OCI-LY3 (cell line): ENCODE results near the gene EHD2.
"Not testable (repeated sequence)": the region's sequence is repeated elsewhere in the genome, so short reads cannot be mapped to it uniquely, and the experiment has no call there.

Source experiments
- H2AFZ ChIP-seq: fragments of 200-600, 300-600 bp; shearing (Covaris generic); 2 replicates; pipeline ENCODE4 v1.6.0; 2014; ENCODE audit warnings: antibody characterized with exemption, low read depth, low read length
- H3K27ac ChIP-seq: fragments of 200-600, 300-600 bp; sonication (generic); 2 replicates; pipeline ENCODE4 v1.5.1; 2014; ENCODE audit warnings: mild to moderate bottlenecking, low read length, moderate library complexity, mixed read lengths
- H3K27me3 ChIP-seq: fragments of 200-600, 300-600 bp; sonication (generic); 2 replicates; pipeline ENCODE4 v1.6.1; 2014; ENCODE audit warnings: low read depth, low read length, mixed read lengths
- H3K36me3 ChIP-seq: fragments of 200-600, 300-600 bp; sonication (generic); replicated peaks from 2 replicates; pipeline ENCODE3; 2014; ENCODE audit warnings: low read depth, low read length, mixed read lengths
- H3K4me1 ChIP-seq: fragments of 300-600, 200-600 bp; sonication (generic); 2 replicates; pipeline ENCODE4 v1.6.1; 2014; ENCODE audit warnings: low read length, mixed read lengths
- H3K4me2 ChIP-seq: fragments of 200-600, 300-600 bp; sonication (generic); 2 replicates; pipeline ENCODE4 v1.6.1; 2014; ENCODE audit warnings: low read length, mixed read lengths
- H3K4me3 ChIP-seq: fragments of 300-600, 200-600 bp; sonication (generic); 2 replicates; pipeline ENCODE4 v1.5.1; 2014; ENCODE audit warnings: antibody characterized with exemption, mild to moderate bottlenecking, low read length, moderate library complexity
- H3K79me2 ChIP-seq: fragments of 300-600, 200-600 bp; shearing (Covaris generic); 2 replicates; pipeline ENCODE4 v1.6.1; 2014; ENCODE audit warnings: mild to moderate bottlenecking, low read length, mixed read lengths
- H3K9ac ChIP-seq: fragments of 300-600, 200-600 bp; shearing (Covaris generic); 2 replicates; pipeline ENCODE4 v1.6.0; 2014; ENCODE audit warnings: mild to moderate bottlenecking, low read length, moderate library complexity
- H3K9me3 ChIP-seq: fragments of 200-600, 300-600 bp; shearing (Covaris generic); 2 replicates; pipeline ENCODE4 v1.6.1; 2014; ENCODE audit warnings: low read length, mixed read lengths; ENCODE audit not compliant: insufficient read depth
- H4K20me1 ChIP-seq: fragments of 200-600, 300-600 bp; sonication (generic); 2 replicates; pipeline ENCODE4 v1.6.1; 2016; ENCODE audit warnings: low read length, mixed read lengths; ENCODE audit not compliant: insufficient read depth
- EZH2phosphoT487 ChIP-seq: fragments of 200-600 bp; shearing (Covaris generic); IDR thresholded peaks from 2 replicates; pipeline ENCODE4 v1.6.1; 2018; ENCODE audit warnings: antibody characterized with exemption, mixed run types, low read depth
- TF ChIP-seq, protein P1 (sequence below): fragments of 200-600, 300-600 bp; sonication (generic); IDR thresholded peaks from 2 replicates; pipeline ENCODE4 v1.5.1; 2014; ENCODE audit warnings: antibody characterized with exemption, low read length, low read depth

The EHD2 gene

DNA sequence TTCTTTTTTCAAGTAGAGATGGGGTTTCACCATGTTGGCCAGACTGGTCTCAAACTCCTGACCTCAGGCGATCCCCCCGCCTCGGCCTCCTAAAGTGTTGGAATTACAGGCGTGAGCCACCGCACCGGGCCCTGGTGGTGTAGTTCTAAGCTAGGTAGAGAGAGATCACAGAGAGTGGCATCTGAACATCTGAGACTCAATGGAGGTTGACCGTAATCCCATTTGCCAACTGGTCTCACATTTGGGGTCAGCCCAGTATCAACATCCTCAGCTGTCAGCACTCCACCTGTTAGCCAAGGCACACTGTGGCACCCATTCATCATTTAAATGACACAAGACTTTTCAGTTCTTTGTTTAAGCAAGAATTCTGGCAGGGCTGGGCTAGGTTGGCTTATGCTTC is 73.3 kb downstream of the EHD2 start:
- no peaks in the 10 kb centered on the region for H4K20me1 ChIP-seq
- peaks cover 7% of the 10 kb centered on the region for H3K36me3 ChIP-seq
- no peak overlapping the region for H2AFZ ChIP-seq
- no peak overlapping the region for H3K4me3 ChIP-seq
- no peaks in the 10 kb centered on the region for H3K79me2 ChIP-seq
- H3K27ac ChIP-seq, result no peak overlapping the region
- no peaks in the 10 kb centered on the region for H3K9me3 ChIP-seq
- H3K9ac ChIP-seq, result no peak overlapping the region
- no peak overlapping the region for H3K4me2 ChIP-seq
- no peaks in the 10 kb centered on the region for H3K27me3 ChIP-seq
- H3K4me1 ChIP-seq, result peaks cover 3% of the 10 kb centered on the region; the same call in 1 of the 2 replicates
- no peak for TF ChIP-seq EZH2phosphoT487
- TF ChIP-seq, protein P1, sequence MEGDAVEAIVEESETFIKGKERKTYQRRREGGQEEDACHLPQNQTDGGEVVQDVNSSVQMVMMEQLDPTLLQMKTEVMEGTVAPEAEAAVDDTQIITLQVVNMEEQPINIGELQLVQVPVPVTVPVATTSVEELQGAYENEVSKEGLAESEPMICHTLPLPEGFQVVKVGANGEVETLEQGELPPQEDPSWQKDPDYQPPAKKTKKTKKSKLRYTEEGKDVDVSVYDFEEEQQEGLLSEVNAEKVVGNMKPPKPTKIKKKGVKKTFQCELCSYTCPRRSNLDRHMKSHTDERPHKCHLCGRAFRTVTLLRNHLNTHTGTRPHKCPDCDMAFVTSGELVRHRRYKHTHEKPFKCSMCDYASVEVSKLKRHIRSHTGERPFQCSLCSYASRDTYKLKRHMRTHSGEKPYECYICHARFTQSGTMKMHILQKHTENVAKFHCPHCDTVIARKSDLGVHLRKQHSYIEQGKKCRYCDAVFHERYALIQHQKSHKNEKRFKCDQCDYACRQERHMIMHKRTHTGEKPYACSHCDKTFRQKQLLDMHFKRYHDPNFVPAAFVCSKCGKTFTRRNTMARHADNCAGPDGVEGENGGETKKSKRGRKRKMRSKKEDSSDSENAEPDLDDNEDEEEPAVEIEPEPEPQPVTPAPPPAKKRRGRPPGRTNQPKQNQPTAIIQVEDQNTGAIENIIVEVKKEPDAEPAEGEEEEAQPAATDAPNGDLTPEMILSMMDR, result no peak

DNA sequence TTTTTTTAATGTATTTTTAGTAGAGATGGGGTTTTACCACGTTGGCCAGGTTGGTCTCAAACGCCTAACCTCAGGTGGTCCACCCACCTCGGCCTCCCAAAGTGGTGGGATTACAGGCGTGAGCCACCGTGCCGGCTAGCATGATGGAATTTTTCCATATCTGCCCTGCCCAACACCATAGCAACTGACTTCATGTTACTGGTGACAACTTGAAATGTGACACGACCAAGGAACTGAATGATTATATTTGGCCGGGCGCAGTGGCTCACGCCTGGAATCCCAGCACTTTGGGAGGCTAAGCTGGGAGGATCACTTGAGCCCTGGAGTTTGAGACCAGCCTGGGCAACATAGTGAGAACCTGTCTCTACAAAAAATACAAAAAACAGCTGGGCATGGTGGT is 74.1 kb downstream of the EHD2 start:
- H3K4me1 ChIP-seq, H3K4me3 ChIP-seq: not testable (repeated sequence)

DNA sequence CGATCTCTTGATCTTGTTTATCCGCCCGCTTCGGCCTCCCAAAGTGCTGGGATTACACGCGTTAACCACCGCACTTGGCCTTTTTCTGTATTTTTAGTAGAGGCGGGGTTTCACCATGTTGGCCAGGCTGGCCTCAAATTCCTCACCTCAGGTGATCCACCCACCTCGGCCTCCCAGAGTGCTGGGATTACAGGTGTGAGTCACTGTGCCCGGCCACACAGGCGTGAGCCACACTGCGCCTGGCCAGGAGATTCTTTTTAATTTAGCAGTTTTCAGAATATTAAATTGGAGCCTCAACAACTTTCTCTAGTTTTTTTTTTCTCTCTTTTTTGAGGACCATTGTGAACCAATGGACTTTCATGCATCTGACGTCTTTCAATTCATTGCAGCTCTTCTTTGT is 76.6 kb downstream of the EHD2 start:
- not testable (repeated sequence) for H3K9me3 ChIP-seq, H4K20me1 ChIP-seq, H3K4me2 ChIP-seq, H3K4me3 ChIP-seq, H3K79me2 ChIP-seq, H3K36me3 ChIP-seq, H3K4me1 ChIP-seq, H3K9ac ChIP-seq, H3K27ac ChIP-seq, H3K27me3 ChIP-seq, H2AFZ ChIP-seq

More for the DNA sequence above, 74.1 kb downstream of the EHD2 start:
- not testable (repeated sequence) for H3K9ac ChIP-seq, H3K79me2 ChIP-seq, H3K27me3 ChIP-seq, H2AFZ ChIP-seq, H3K4me2 ChIP-seq, H4K20me1 ChIP-seq, H3K9me3 ChIP-seq, H3K36me3 ChIP-seq, H3K27ac ChIP-seq

DNA sequence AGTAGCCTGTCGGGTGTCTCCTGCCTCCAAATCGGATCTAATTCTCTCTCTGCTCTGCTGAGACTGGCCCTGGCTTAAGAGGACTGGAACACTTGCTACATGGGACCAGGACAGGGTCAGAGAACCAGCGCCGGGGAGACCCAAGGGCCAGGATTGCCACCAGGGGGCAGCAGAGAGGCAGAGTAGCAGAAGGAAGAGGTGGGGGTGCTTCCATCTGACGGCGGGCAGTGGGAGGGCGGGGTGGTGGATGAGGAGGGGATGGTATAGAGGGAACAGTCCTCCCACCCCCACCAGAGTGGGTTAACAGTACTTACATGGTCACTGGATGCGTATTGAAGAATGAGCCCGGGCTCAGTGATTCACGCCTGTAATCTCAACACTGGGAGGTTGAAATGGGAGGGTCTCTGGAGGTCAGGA is 77.2 kb downstream of the EHD2 start:
- H3K27me3 ChIP-seq, result no peaks in the 10 kb centered on the region
- peak overlapping the region; percentile 32; the same call in 1 of the 2 replicates for H3K4me3 ChIP-seq
- H3K79me2 ChIP-seq, result no peaks in the 10 kb centered on the region
- H3K27ac ChIP-seq, result no peak overlapping the region
- H3K9me3 ChIP-seq, result peaks cover 8% of the 10 kb centered on the region; the same call in 1 of the 2 replicates
- peaks cover 3% of the 10 kb centered on the region; the same call in 1 of the 2 replicates for H3K4me1 ChIP-seq
- H3K36me3 ChIP-seq, result peaks cover 4% of the 10 kb centered on the region
- no peak overlapping the region for H3K9ac ChIP-seq
- peak overlapping the region; percentile 54 for H3K4me2 ChIP-seq
- TF ChIP-seq, protein P1, result peak; percentile 95
- no peak for TF ChIP-seq EZH2phosphoT487
- H2AFZ ChIP-seq, result 0 out of 2 replicates have a peak overlapping the region, but pooled peaks have one; percentile 32
- H4K20me1 ChIP-seq, result no peaks in the 10 kb centered on the region

DNA sequence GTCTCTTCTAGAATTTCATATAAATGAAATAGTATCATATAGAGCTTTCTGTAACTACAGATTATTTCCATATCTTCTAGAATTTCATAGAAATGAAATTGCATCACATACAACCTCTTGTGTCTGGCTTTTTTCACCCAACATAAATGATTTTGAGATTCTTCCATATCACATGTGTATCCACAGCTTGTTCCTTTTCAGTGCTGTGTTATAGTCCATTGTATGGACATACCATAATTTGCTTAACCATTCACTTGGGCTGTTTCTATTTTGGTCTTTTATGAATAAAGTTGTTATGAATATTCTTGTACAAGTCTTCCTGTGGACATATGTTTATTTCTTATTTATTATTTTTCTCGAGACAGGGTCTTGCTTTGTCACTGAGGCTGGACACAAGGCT is 79.4 kb downstream of the EHD2 start:
- TF ChIP-seq, protein P1, result no peak
- TF ChIP-seq EZH2phosphoT487, result no peak
- no peak overlapping the region for H2AFZ ChIP-seq
- H3K4me1 ChIP-seq, result peaks cover 3% of the 10 kb centered on the region; the same call in 1 of the 2 replicates
- H3K4me2 ChIP-seq, result no peak overlapping the region
- no peaks in the 10 kb centered on the region for H4K20me1 ChIP-seq
- H3K27ac ChIP-seq, result no peak overlapping the region
- H3K9ac ChIP-seq, result no peak overlapping the region
- H3K4me3 ChIP-seq, result no peak overlapping the region
- peaks cover 8% of the 10 kb centered on the region; the same call in 1 of the 2 replicates for H3K9me3 ChIP-seq
- H3K36me3 ChIP-seq, result peaks cover 2% of the 10 kb centered on the region
- H3K27me3 ChIP-seq, result no peaks in the 10 kb centered on the region
- no peaks in the 10 kb centered on the region for H3K79me2 ChIP-seq
